Measurements from ENCODE around the gene CYP26B1. TPM values are rescaled to one million over a fixed set of nuclear protein-coding genes. Genes with fewer than 3 reads are reported as not detected.

Gene CYP26B1
- total RNA-seq, 1 donor from 2014 or later: 2.7 TPM

GRCh38 chr2:72142570-72143440 lies 4.9 kb downstream of the CYP26B1 start:
- DNase-seq (ENCODE audit: extremely low read depth, low read depth, low spot score): no peak

- DNase-seq (ENCODE audit: extremely low read depth, low read depth, low spot score): no peak
These were observed 5.7 kb downstream of the CYP26B1 start for GRCh38 chr2:72141881-72142451.

GRCh38 chr2:72141032-72141645 lies 6.5 kb downstream of the CYP26B1 start:
- DNase-seq (ENCODE audit: extremely low read depth, low read depth, low spot score): no peak

- DNase-seq (ENCODE audit: extremely low read depth, low read depth, low spot score): no peak
These were observed 7.1 kb downstream of the CYP26B1 start for GRCh38 chr2:72140621-72140960.

GRCh38 chr2:72139874-72140620 lies 7.6 kb downstream of the CYP26B1 start:
- no peak for DNase-seq (ENCODE audit: extremely low read depth, low read depth, low spot score)

GRCh38 chr2:72139471-72139873 lies 8.2 kb downstream of the CYP26B1 start:
- DNase-seq (ENCODE audit: extremely low read depth, low read depth, low spot score): no peak

- no peak for DNase-seq (ENCODE audit: extremely low read depth, low read depth, low spot score)
These were observed 8.7 kb downstream of the CYP26B1 start for GRCh38 chr2:72138921-72139381.

- DNase-seq (ENCODE audit: extremely low read depth, low read depth, low spot score): no peak
These were observed 9.4 kb downstream of the CYP26B1 start for GRCh38 chr2:72138011-72138881.

- no peak for DNase-seq (ENCODE audit: extremely low read depth, low read depth, low spot score)
These were observed 10.1 kb downstream of the CYP26B1 start for GRCh38 chr2:72137498-72138010.

GRCh38 chr2:72136933-72137497 lies 10.6 kb downstream of the CYP26B1 start:
- DNase-seq (ENCODE audit: extremely low read depth, low read depth, low spot score): no peak

- no peak for DNase-seq (ENCODE audit: extremely low read depth, low read depth, low spot score)
These were observed 11.3 kb downstream of the CYP26B1 start for GRCh38 chr2:72136331-72136730.

GRCh38 chr2:72135921-72136320 lies 11.7 kb downstream of the CYP26B1 start:
- DNase-seq (ENCODE audit: extremely low read depth, low read depth, low spot score): no peak

- no peak for DNase-seq (ENCODE audit: extremely low read depth, low read depth, low spot score)
These were observed 12.5 kb downstream of the CYP26B1 start for GRCh38 chr2:72134997-72135800.

GRCh38 chr2:72134408-72134996 lies 13.2 kb downstream of the CYP26B1 start:
- DNase-seq (ENCODE audit: extremely low read depth, low read depth, low spot score): no peak

GRCh38 chr2:72133721-72134407 lies 13.8 kb downstream of the CYP26B1 start:
- no peak for DNase-seq (ENCODE audit: extremely low read depth, low read depth, low spot score)

GRCh38 chr2:72132981-72133720 lies 14.5 kb downstream of the CYP26B1 start:
- no peak for DNase-seq (ENCODE audit: extremely low read depth, low read depth, low spot score)
